Mucosa of descending colon (tissue), 3 donors: Measurements from ENCODE around the gene LSM14B. TPM values are rescaled to one million over a fixed set of nuclear protein-coding genes. Genes with fewer than 3 reads are reported as not detected.

Source experiments
- ATAC-seq: fragments of 200-7000 bp; cut with Tn5 transposase; one replicate; pipeline ENCODE4 v1.9.1; 2020; ENCODE audit warnings: mild to moderate bottlenecking, moderate library complexity
- DNase-seq, 3 donors: peaks; one replicate each; pipeline ENCODE4 v3.0.0-alpha.2; 2020
- H3K36me3 ChIP-seq: fragments of 200-600 bp; one replicate; pipeline ENCODE4 v1.8.0; 2021; ENCODE audit warnings: low read depth, mild to moderate bottlenecking
- H3K4me1 ChIP-seq: fragments of 200-600 bp; one replicate; pipeline ENCODE4 v1.8.0; 2021; ENCODE audit warnings: low read depth, mild to moderate bottlenecking
- H3K4me3 ChIP-seq: fragments of 200-600 bp; one replicate; pipeline ENCODE4 v1.8.0; 2021; ENCODE audit warnings: mild to moderate bottlenecking
- H3K9me3 ChIP-seq: fragments of 200-600 bp; one replicate; pipeline ENCODE4 v1.8.0; 2021; ENCODE audit warnings: mild to moderate bottlenecking
- CTCF ChIP-seq: fragments of 200-600 bp; IDR thresholded peaks from one replicate; pipeline ENCODE4 v1.8.0; 2022; ENCODE audit warnings: antibody characterized with exemption, mild to moderate bottlenecking
- intact Hi-C, 2 donors: fragments of 100-400 bp; cut with DNase I in 1 of 2; cut with micrococcal nuclease in 1 of 2; formaldehyde crosslinking; loops; one replicate each; pipeline versions ENCODE4 v1.11.0 to v1.11.1; 2022; cut with DNase I, micrococcal nuclease
- total RNA-seq, 3 donors: library from RNA; stranded (reverse); fragmentation: NEBNext Ultra II Directional in 2 of 3; extraction: Animal tissue kit (Norgen Biotek cat#: 25700) in 2 of 3; gene quantifications; one replicate each; pipeline versions ENCODE4 v1.2.1 to v1.2.4, GENCODE V29; 2021 to 2023
- donor health status: DM: no; HTN: no; CAD: no; lungs with moderate emphysema.
- donor health status: DM: no; HTN: no; CAD: no.
- donor health status: DM: no; HTN: yes; CAD: no.

Gene LSM14B
- total RNA-seq, 3 donors from 2014 or later = 33.5 to 49.1 (median 36.1) TPM

GRCh38 chr20:62138912-62139311 is 16.6 kb downstream of the LSM14B start:
- TF ChIP-seq CTCF = no peak
- Histone ChIP-seq H3K4me3 (no peak overlapping the region), H3K36me3 (peaks cover 7% of the 10 kb centered on the region), H3K9me3 (no peaks in the 10 kb centered on the region), H3K4me1 (peaks cover 12% of the 10 kb centered on the region)
- intact Hi-C loops = no loop called here
- DNase-seq (no peak), ATAC-seq (no peak)

- intact Hi-C loops = loop anchor here in 1 of 2 donors (5.0 to 10.0 kb wide), 2 partner anchors 77 to 125 kb away; no protein-coding TSS in a partner anchor
- DNase-seq (no peak), ATAC-seq (no peak)
- H3K9me3 ChIP-seq = no peaks in the 10 kb centered on the region
- no peak overlapping the region for H3K4me3 ChIP-seq
- peaks cover 7% of the 10 kb centered on the region for H3K36me3 ChIP-seq
- peaks cover 15% of the 10 kb centered on the region for H3K4me1 ChIP-seq
- TF ChIP-seq CTCF = no peak
Observed at GRCh38 chr20:62139636-62140035, 17.4 kb downstream of the LSM14B start.

GRCh38 chr20:62141043-62141396 is 18.7 kb downstream of the LSM14B start:
- Histone ChIP-seq H3K36me3 (peaks cover 7% of the 10 kb centered on the region), H3K9me3 (no peaks in the 10 kb centered on the region), H3K4me1 (peaks cover 20% of the 10 kb centered on the region), H3K4me3 (no peak overlapping the region)
- ATAC-seq (no peak), DNase-seq (no peak)
- intact Hi-C loops = loop anchor here in 1 of 2 donors (5.0 to 10.0 kb wide), 2 partner anchors 79 to 126 kb away; no protein-coding TSS in a partner anchor
- TF ChIP-seq CTCF = no peak

- TF ChIP-seq CTCF = no peak
- Histone ChIP-seq H3K36me3 (peaks cover 7% of the 10 kb centered on the region), H3K4me3 (no peak overlapping the region), H3K9me3 (no peaks in the 10 kb centered on the region), H3K4me1 (peaks cover 20% of the 10 kb centered on the region)
- DNase-seq = peak in 1 of 3 donors; percentile 39
- intact Hi-C loops = loop anchor here in 1 of 2 donors (5.0 to 10.0 kb wide), 2 partner anchors 79 to 127 kb away; no protein-coding TSS in a partner anchor
- ATAC-seq = peak; percentile 9
Observed at GRCh38 chr20:62141397-62142251, 19.3 kb downstream of the LSM14B start.

- ATAC-seq (peak; percentile 20), DNase-seq (peak in 2 of 3 donors; percentile 36 to 64)
- no peak for TF ChIP-seq CTCF
Observed at GRCh38 chr20:62142252-62143080, 20.2 kb downstream of the LSM14B start.

More at GRCh38 chr20:62142252-62143080, 20.2 kb downstream of the LSM14B start:
- no peaks in the 10 kb centered on the region for H3K9me3 ChIP-seq
- peaks cover 20% of the 10 kb centered on the region for H3K4me1 ChIP-seq
- peak overlapping the region; percentile 95 for H3K4me3 ChIP-seq
- intact Hi-C loops = loop anchor here in 1 of 2 donors (5.0 to 10.0 kb wide), 2 partner anchors 80 to 128 kb away; no protein-coding TSS in a partner anchor
- peaks cover 7% of the 10 kb centered on the region for H3K36me3 ChIP-seq
